HepG2 (cell line): ENCODE results near the gene MICAL3. TPM values are rescaled to one million over a fixed set of nuclear protein-coding genes. Genes with fewer than 3 reads are reported as not detected.

ENCODE experiments used
- ATF7-NPFF ChIP-seq: sonication (generic); formaldehyde crosslinking; IDR thresholded peaks from 2 replicates; pipeline ENCODE4 v1.8.1; 2023; ENCODE audit warnings: mild to moderate bottlenecking, low read depth, missing genetic modification reagents, moderate library complexity
- CHD2 ChIP-seq: IDR thresholded peaks from 2 replicates; pipeline ENCODE4 v1.6.1; 2011; ENCODE audit warnings: low read depth, low read length, improper control_type of control experiment
- MTF2 ChIP-seq: sonication (generic); formaldehyde crosslinking; IDR thresholded peaks from 2 replicates; pipeline ENCODE4 v1.5.0; 2020; ENCODE audit warnings: missing genetic modification reagents, borderline replicate concordance
- NFIC ChIP-seq: IDR thresholded peaks from 2 replicates; pipeline ENCODE4 v1.6.1; 2012; ENCODE audit warnings: mild to moderate bottlenecking, low read length, inconsistent platforms
- NKX3-1 ChIP-seq: sonication (generic); formaldehyde crosslinking; IDR thresholded peaks from 2 replicates; pipeline ENCODE4 v1.5.0; 2020; ENCODE audit warnings: missing genetic modification reagents
- TEAD3 ChIP-seq: optimal IDR thresholded peaks from 2 replicates; pipeline ENCODE3; 2016; ENCODE audit warnings: borderline replicate concordance
- ZC3H13 ChIP-seq: sonication (generic); formaldehyde crosslinking; IDR thresholded peaks from 2 replicates; pipeline ENCODE4 v1.8.1; 2023; ENCODE audit warnings: mild to moderate bottlenecking, missing genetic modification reagents, moderate library complexity
- ZFY ChIP-seq: sonication (generic); formaldehyde crosslinking; IDR thresholded peaks from 2 replicates; pipeline ENCODE4 v1.4.0; 2020; ENCODE audit warnings: missing genetic modification reagents
- ZKSCAN5 ChIP-seq: sonication (generic); formaldehyde crosslinking; IDR thresholded peaks from 2 replicates; pipeline ENCODE4 v1.5.1; 2020; ENCODE audit warnings: mild to moderate bottlenecking, missing genetic modification reagents
- ZNF101 ChIP-seq: sonication (generic); formaldehyde crosslinking; IDR thresholded peaks from 2 replicates; pipeline ENCODE4 v1.4.0; 2020; ENCODE audit warnings: mild to moderate bottlenecking, low read depth, missing genetic modification reagents, borderline replicate concordance
- ZNF264 ChIP-seq: sonication (generic); formaldehyde crosslinking; IDR thresholded peaks from 2 replicates; pipeline ENCODE4 v1.4.0; 2020; ENCODE audit warnings: missing genetic modification reagents
- ZNF552 ChIP-seq: sonication (generic); formaldehyde crosslinking; IDR thresholded peaks from 2 replicates; pipeline ENCODE4 v1.9.0; 2022; ENCODE audit warnings: missing genetic modification reagents, mild to moderate bottlenecking, borderline replicate concordance
- ZSCAN22 ChIP-seq: sonication (generic); formaldehyde crosslinking; IDR thresholded peaks from 2 replicates; pipeline ENCODE4 v1.4.0; 2020; ENCODE audit warnings: mild to moderate bottlenecking, missing genetic modification reagents
- polyA plus RNA-seq, 8 experiments: library from polyadenylated mRNA; depleted of rRNA in 3 of 8; stranded (reverse) in 7 of 8; unstranded in 1 of 8; fragments of >200 nt; fragmentation: Illumina TruSeq in 4 of 8; extraction: Trizol in 4 of 8; gene quantifications; 2 replicates each; pipeline versions ENCODE4 v1.2.1 to v1.2.3, GENCODE V29; 2011 to 2016; ENCODE audit warnings: low read depth in 4 of 8, missing spikeins in 1 of 8, mixed read lengths in 1 of 8; ENCODE audit not compliant: insufficient read depth in 1 of 8
- total RNA-seq, 5 experiments: library from RNA; depleted of rRNA; stranded (reverse); fragments of >200 nt; fragmentation: Illumina TruSeq; extraction: Trizol; gene quantifications; 2 replicates each; pipeline ENCODE4 v1.2.3, GENCODE V29; 2016; ENCODE audit warnings: low read depth in 1 of 5
- TF ChIP-seq, protein P1 (sequence below): sonication (generic); formaldehyde crosslinking; IDR thresholded peaks from 2 replicates; pipeline ENCODE4 v1.4.0; 2020; ENCODE audit warnings: mild to moderate bottlenecking, missing genetic modification reagents
- TF ChIP-seq, protein P2 (sequence below): sonication (generic); formaldehyde crosslinking; IDR thresholded peaks from 2 replicates; pipeline ENCODE4 v1.4.0; 2020; ENCODE audit warnings: missing genetic modification reagents, mild to moderate bottlenecking, borderline replicate concordance
- TF ChIP-seq, protein P3 (sequence below): sonication (generic); formaldehyde crosslinking; IDR thresholded peaks from 2 replicates; pipeline ENCODE4 v1.9.0; 2021; ENCODE audit warnings: missing genetic modification reagents, mild to moderate bottlenecking, borderline replicate concordance

The MICAL3 gene
- total and polyA plus RNA-seq, 2 of the 13 experiments (the other 11 are each of a cell fraction or from before 2014, with no cell fraction given) = 5.3 to 12.5 TPM

DNA sequence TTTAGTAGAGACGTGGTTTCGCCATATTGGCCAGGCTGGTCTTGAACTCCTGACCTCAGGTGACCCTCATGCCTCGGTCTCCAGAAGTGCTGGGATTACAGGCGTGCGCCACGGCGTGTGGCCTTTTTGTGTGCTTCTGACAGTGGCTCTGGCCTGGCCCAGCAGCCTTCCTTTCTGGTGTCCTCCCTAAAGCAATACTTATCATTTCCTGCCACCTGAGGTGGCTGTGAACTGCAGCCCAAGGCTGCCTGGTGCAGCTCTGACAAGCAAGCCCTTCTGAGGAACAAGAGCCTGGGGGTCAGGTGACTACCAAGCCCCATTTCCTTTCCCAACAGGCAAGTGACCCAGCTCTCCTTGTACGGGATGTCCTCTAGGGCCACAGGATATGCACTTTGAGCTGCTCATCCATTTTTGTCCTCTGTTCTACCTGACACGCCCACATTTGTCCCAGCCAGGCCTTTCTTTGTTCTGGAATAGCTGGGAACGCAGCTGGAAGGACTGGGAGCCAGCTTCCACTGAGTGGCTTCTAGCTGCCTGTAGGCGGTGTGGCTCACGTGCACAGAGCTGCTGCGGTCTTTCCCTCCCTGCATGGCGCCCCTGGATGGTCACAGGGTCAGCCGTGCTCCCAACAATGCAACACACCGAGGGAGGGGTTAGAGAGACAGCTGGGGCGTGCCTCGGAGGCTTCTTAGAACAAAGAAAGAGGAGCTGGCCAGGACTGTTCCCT is 237.8 kb downstream of the MICAL3 start (continued):
- TF ChIP-seq, protein P1, sequence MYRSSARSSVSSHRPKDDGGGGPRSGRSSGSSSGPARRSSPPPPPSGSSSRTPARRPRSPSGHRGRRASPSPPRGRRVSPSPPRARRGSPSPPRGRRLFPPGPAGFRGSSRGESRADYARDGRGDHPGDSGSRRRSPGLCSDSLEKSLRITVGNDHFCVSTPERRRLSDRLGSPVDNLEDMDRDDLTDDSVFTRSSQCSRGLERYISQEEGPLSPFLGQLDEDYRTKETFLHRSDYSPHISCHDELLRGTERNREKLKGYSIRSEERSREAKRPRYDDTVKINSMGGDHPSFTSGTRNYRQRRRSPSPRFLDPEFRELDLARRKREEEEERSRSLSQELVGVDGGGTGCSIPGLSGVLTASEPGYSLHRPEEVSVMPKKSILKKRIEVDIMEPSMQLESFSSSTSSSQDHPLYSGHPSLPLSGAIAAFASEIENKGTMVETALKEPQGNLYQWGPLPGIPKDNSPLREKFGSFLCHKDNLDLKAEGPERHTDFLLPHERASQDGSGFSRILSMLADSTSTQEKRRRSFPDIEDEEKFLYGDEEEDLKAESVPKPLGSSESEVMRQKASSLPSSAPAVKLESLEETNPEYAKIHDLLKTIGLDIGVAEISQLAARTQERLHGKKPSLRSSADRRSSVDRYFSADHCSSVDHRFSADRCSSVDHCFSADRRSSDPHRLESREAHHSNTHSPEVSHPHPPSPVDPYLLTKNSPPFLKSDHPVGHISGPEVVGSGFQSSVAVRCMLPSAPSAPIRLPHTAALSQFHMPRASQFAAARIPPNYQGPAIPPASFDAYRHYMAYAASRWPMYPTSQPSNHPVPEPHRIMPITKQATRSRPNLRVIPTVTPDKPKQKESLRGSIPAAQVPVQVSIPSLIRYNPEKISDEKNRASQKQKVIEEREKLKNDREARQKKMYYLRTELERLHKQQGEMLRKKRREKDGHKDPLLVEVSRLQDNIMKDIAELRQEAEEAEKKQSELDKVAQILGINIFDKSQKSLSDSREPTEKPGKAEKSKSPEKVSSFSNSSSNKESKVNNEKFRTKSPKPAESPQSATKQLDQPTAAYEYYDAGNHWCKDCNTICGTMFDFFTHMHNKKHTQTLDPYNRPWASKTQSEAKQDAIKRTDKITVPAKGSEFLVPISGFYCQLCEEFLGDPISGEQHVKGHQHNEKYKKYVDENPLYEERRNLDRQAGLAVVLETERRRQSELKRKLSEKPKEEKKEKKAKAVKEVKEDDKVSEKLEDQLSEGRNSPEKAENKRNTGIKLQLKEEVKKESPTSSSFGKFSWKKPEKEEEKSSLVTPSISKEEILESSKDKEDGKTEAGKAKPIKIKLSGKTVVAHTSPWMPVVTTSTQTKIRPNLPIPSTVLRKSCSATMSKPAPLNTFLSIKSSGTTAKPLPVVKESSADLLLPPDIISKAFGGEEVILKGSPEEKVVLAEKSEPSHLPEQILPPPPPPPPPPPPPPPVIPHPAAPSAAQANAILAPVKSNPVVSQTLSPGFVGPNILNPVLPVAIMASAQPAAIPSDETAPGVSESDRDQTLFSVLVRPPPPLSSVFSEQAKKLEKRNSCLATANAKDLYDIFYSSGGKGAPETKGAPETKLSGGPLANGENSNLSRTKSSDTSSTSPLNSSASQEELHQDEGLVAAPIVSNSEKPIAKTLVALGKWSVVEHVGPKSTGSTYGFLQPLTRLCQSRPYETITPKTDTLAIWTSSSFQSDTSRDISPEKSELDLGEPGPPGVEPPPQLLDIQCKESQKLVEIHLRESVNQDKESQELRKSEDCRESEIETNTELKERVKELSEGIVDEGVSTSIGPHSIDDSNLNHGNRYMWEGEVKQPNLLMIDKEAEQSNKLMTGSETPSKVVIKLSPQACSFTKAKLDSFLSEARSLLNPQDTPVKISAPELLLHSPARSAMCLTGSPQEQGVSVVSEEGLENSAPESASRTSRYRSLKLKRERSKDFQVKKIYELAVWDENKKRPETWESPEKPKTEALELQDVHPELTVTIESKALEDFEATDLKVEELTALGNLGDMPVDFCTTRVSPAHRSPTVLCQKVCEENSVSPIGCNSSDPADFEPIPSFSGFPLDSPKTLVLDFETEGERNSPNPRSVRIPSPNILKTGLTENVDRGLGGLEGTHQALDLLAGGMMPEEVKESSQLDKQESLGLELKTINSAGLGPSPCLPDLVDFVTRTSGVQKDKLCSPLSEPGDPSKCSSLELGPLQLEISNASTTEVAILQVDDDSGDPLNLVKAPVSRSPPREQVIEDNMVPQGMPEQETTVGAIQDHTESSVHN (CRISPR knock-in tag) = no peak
- TF ChIP-seq ZC3H13 (CRISPR knock-in tag) = no peak
- TF ChIP-seq, protein P2, sequence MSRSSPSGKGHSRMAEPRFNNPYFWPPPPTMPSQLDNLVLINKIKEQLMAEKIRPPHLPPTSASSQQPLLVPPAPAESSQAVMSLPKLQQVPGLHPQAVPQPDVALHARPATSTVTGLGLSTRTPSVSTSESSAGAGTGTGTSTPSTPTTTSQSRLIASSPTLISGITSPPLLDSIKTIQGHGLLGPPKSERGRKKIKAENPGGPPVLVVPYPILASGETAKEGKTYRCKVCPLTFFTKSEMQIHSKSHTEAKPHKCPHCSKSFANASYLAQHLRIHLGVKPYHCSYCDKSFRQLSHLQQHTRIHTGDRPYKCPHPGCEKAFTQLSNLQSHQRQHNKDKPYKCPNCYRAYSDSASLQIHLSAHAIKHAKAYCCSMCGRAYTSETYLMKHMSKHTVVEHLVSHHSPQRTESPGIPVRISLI (CRISPR knock-in tag) = 0 out of 2 replicates have a peak, but pooled peaks have one; percentile 29
- TF ChIP-seq TEAD3 (CRISPR knock-in tag) = peak; percentile 64
- TF ChIP-seq CHD2 = no peak
- TF ChIP-seq ATF7-NPFF (CRISPR knock-in tag) = no peak
- TF ChIP-seq NKX3-1 (CRISPR knock-in tag) = peak; percentile 61; the same call in 1 of the 2 replicates
- peak; percentile 68 for TF ChIP-seq ZNF264 (CRISPR knock-in tag)
- no peak for TF ChIP-seq MTF2
- TF ChIP-seq ZKSCAN5 (CRISPR knock-in tag) = no peak
- no peak for TF ChIP-seq ZNF101
- peak; percentile 67; the same call in 1 of the 2 replicates for TF ChIP-seq ZFY
- TF ChIP-seq NFIC = no peak; the same call in 1 of the 2 replicates
- no peak for TF ChIP-seq ZNF552
- TF ChIP-seq ZSCAN22 = no peak
- TF ChIP-seq, protein P3, sequence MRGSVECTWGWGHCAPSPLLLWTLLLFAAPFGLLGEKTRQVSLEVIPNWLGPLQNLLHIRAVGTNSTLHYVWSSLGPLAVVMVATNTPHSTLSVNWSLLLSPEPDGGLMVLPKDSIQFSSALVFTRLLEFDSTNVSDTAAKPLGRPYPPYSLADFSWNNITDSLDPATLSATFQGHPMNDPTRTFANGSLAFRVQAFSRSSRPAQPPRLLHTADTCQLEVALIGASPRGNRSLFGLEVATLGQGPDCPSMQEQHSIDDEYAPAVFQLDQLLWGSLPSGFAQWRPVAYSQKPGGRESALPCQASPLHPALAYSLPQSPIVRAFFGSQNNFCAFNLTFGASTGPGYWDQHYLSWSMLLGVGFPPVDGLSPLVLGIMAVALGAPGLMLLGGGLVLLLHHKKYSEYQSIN (CRISPR knock-in tag) = no peak
